ENCODE data around the gene NR2F1-AS1. TPM values are rescaled to one million over a fixed set of nuclear protein-coding genes. Genes with fewer than 3 reads are reported as not detected.

The NR2F1-AS1 gene
- total and polyA plus RNA-seq, 2 donors (not counting 1 experiment from before 2014, with no cell fraction given): not detected

- H3K4me3 ChIP-seq (ENCODE audit: control extremely low read depth in 1 of 5, extremely low read depth in 1 of 5, insufficient read depth in 1 of 5, low read depth in 2 of 5, low read length in 4 of 5): no peak overlapping the region
- no peak overlapping the region for H3K9ac ChIP-seq (ENCODE audit: low read length)
- H3K27me3 ChIP-seq (replicated peaks in 1 of 4; ENCODE audit: control extremely low read depth in 1 of 4, control insufficient read depth in 3 of 4, insufficient read depth in 4 of 4, low read length in 3 of 4): peaks cover 0 to 80% (median 71%) of the 10 kb centered on the region in 4 experiments
- WGBS (ENCODE audit: insufficient coverage): 21% methylated on average over 64 of the region's 78 CpGs
- Mint-ChIP-seq H3K27ac (peak overlapping the region; percentile 71), H3K9me3 (ENCODE audit: insufficient read depth) (peaks cover 4% of the 10 kb centered on the region), H3K4me1 (peaks cover 19% of the 10 kb centered on the region), H3K4me3 (peak overlapping the region; percentile 67), H3K27me3 (peaks cover 72% of the 10 kb centered on the region)
- intact Hi-C loops (cut with micrococcal nuclease): no loop called here
- H3K9me3 ChIP-seq (ENCODE audit: control extremely low read depth in 1 of 3, control insufficient read depth in 2 of 3, insufficient read depth in 1 of 3, low read length in 2 of 3): peaks cover 0 to 25% (median 5%) of the 10 kb centered on the region in 3 donors
- ATAC-seq (ENCODE audit: low read depth) (no peak), DNase-seq (peak; percentile 18)
- no peak for TF ChIP-seq EZH2 (IDR thresholded peaks at IDR 0.05; ENCODE audit: borderline replicate concordance, insufficient read depth, low read depth, low read length, poor library complexity, severe bottlenecking)
- no peak for TF ChIP-seq CTCF (IDR thresholded peaks at IDR 0.05)
- no peaks in the 10 kb centered on the region for H3K79me2 ChIP-seq (ENCODE audit: control insufficient read depth, insufficient read depth, low read length)
- H3K36me3 ChIP-seq (replicated peaks in 1 of 2; ENCODE audit: control extremely low read depth in 1 of 2, control insufficient read depth in 1 of 2, extremely low read depth in 1 of 2, insufficient read depth in 2 of 2, low read length in 1 of 2): no peaks in the 10 kb centered on the region
- no peak overlapping the region for H3K27ac ChIP-seq (ENCODE audit: low read length in 2 of 2)
- peaks cover 18 to 27% of the 10 kb centered on the region in 2 donors for H3K4me1 ChIP-seq (ENCODE audit: control insufficient read depth in 2 of 2, insufficient read depth in 2 of 2, low read length in 2 of 2)
- CTCF ChIA-PET: interaction anchor here (1.2 kb wide), 1 partner anchor 19 kb away, joined by 3 read pairs; no protein-coding TSS in a partner anchor
- peak overlapping the region; percentile 30 for H3K4me2 ChIP-seq (replicated peaks; ENCODE audit: low read depth, low read length, poor library complexity, severe bottlenecking)
- no peak overlapping the region for H2AFZ ChIP-seq (ENCODE audit: insufficient read depth, low read depth, low read length, poor library complexity, severe bottlenecking)
- H4K20me1 ChIP-seq (ENCODE audit: control insufficient read depth, insufficient read depth, low read length, poor library complexity, severe bottlenecking): no peaks in the 10 kb centered on the region
- POLR2A ChIA-PET: no interaction called here
Observed at GRCh38 chr5:93588352-93589151, 7.5 kb upstream of the NR2F1-AS1 start.
